OCI-LY1 (cell line): ENCODE measurements around the gene HIBADH.
"Not testable (repeated sequence)": the region's sequence is repeated elsewhere in the genome, so short reads cannot be mapped to it uniquely, and the experiment has no call there.

Source experiments
- CTCF ChIP-seq: fragments of 200-600 bp; sonication (generic), shearing (Covaris generic); IDR thresholded peaks from 2 replicates; pipeline ENCODE4 v1.5.1; 2017; ENCODE audit warnings: mild to moderate bottlenecking, antibody characterized with exemption, low read length, moderate library complexity, mixed read lengths
- EZH2 ChIP-seq: fragments of 200-600 bp; sonication (generic), shearing (Covaris generic); IDR thresholded peaks from 2 replicates; pipeline ENCODE4 v1.8.0; 2017; ENCODE audit warnings: borderline replicate concordance, mixed run types, mild to moderate bottlenecking, antibody characterized with exemption, low read length, moderate library complexity, mixed read lengths

DNA sequence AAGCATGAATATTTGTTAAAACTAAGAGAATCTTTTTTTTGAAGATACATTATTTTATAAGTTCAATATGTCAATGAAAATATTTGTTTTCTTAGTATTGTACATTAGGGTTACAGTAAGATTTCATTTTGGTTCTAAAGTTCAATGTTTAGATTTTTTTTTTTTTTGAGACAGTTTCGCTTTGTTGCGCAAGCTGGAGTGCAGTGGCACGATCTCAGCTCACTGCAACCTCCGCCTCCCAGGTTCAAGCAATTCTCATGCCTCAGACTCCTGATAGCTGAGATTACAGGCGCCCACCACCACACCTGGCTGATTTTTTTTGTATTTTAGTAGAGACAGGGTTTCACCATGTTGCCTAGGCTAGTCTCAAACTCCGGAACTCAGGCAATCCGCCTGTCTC, 84.5 kb downstream of the HIBADH start:
- TF ChIP-seq CTCF, EZH2: not testable (repeated sequence)
